Astrocyte (in vitro differentiated cells and primary cell): ENCODE data around the gene ARFRP1. TPM values are rescaled to one million over a fixed set of nuclear protein-coding genes. Genes with fewer than 3 reads are reported as not detected.

Experiments used
- DNase-seq: peaks from one replicate; pipeline ENCODE4 v3.0.0-alpha.2; 2010; ENCODE audit warnings: low read depth
- FAIRE-seq: peaks from 2 replicates; lab custom pipeline; 2011; peaks lifted over from hg19 to GRCh38; lab: Jason Lieb, UNC
- H2AFZ ChIP-seq: 2 replicates; pipeline ENCODE4 v1.6.0; 2012; ENCODE audit warnings: low read depth, low read length, inconsistent platforms
- H3K27ac ChIP-seq: 2 replicates; pipeline ENCODE4 v1.5.1; 2011; ENCODE audit warnings: low read depth, low read length, inconsistent platforms
- H3K27me3 ChIP-seq: 2 replicates; pipeline ENCODE4 v1.6.0; 2011; ENCODE audit warnings: low read length, inconsistent platforms; ENCODE audit not compliant: insufficient read depth
- H3K36me3 ChIP-seq: 2 replicates; pipeline ENCODE4 v1.5.1; 2011; ENCODE audit warnings: low read length, inconsistent platforms; ENCODE audit not compliant: insufficient read depth
- H3K4me1 ChIP-seq: 2 replicates; pipeline ENCODE4 v1.5.1; 2011; ENCODE audit warnings: low read length, inconsistent platforms; ENCODE audit not compliant: insufficient read depth
- H3K4me2 ChIP-seq: 2 replicates; pipeline ENCODE4 v1.6.0; 2012; ENCODE audit warnings: low read length, inconsistent platforms
- H3K4me3 ChIP-seq: 2 replicates; pipeline ENCODE4 v1.5.1; 2011; ENCODE audit warnings: low read depth, mild to moderate bottlenecking, low read length, inconsistent platforms; ENCODE audit not compliant: insufficient read depth
- H3K79me2 ChIP-seq: 2 replicates; pipeline ENCODE4 v1.6.0; 2012; ENCODE audit warnings: mild to moderate bottlenecking, low read length, inconsistent platforms; ENCODE audit not compliant: insufficient read depth
- H3K9ac ChIP-seq: 2 replicates; pipeline ENCODE4 v1.6.0; 2012; ENCODE audit warnings: mild to moderate bottlenecking, low read length, inconsistent platforms
- H3K9me3 ChIP-seq: 2 replicates; pipeline ENCODE4 v1.5.1; 2012; ENCODE audit warnings: low read depth, mild to moderate bottlenecking, low read length, inconsistent platforms; ENCODE audit not compliant: insufficient read depth
- H4K20me1 ChIP-seq: 2 replicates; pipeline ENCODE4 v1.6.0; 2012; ENCODE audit warnings: low read length, inconsistent platforms; ENCODE audit not compliant: insufficient read depth
- H3K27ac Mint-ChIP-seq: one replicate; pipeline ENCODE4 v1.8.0; 2021; ENCODE audit warnings: mild to moderate bottlenecking, mixed read lengths; ENCODE audit not compliant: unreplicated experiment
- H3K27me3 Mint-ChIP-seq: one replicate; pipeline ENCODE4 v1.8.0; 2021; ENCODE audit warnings: low read depth, mixed read lengths; ENCODE audit not compliant: unreplicated experiment
- H3K36me3 Mint-ChIP-seq: one replicate; pipeline ENCODE4 v1.8.0; 2021; ENCODE audit warnings: low read depth, mixed read lengths; ENCODE audit not compliant: unreplicated experiment
- H3K4me1 Mint-ChIP-seq: one replicate; pipeline ENCODE4 v1.8.0; 2021; ENCODE audit warnings: low read depth, mixed read lengths; ENCODE audit not compliant: unreplicated experiment
- H3K4me3 Mint-ChIP-seq: one replicate; pipeline ENCODE4 v1.8.0; 2021; ENCODE audit warnings: mild to moderate bottlenecking, moderate library complexity, mixed read lengths; ENCODE audit not compliant: unreplicated experiment
- H3K9me3 Mint-ChIP-seq: one replicate; pipeline ENCODE4 v1.8.0; 2021; ENCODE audit warnings: mild to moderate bottlenecking, mixed read lengths; ENCODE audit not compliant: unreplicated experiment
- CTCF ChIP-seq: IDR thresholded peaks from 2 replicates; pipeline ENCODE4 v1.5.1; 2011; ENCODE audit warnings: low read depth, mild to moderate bottlenecking, inconsistent platforms, low read length, moderate library complexity; ENCODE audit not compliant: insufficient read depth
- EZH2 ChIP-seq: IDR thresholded peaks from 2 replicates; pipeline ENCODE4 v1.6.1; 2012; ENCODE audit warnings: mild to moderate bottlenecking, low read length, inconsistent platforms; ENCODE audit not compliant: insufficient read depth
- total RNA-seq: library from RNA; stranded (reverse); gene quantifications from 2 replicates; pipeline ENCODE4 v1.2.1, GENCODE V29; 2021

The ARFRP1 gene
- total RNA-seq, 1 donor from 2014 or later: 32.5 TPM

- H3K4me3 Mint-ChIP-seq: peak overlapping the region; percentile 91
- H3K9me3 Mint-ChIP-seq: no peaks in the 10 kb centered on the region
- H3K4me3 ChIP-seq: peak overlapping the region; percentile 77
- H3K4me1 ChIP-seq: peaks cover 17% of the 10 kb centered on the region
- H3K36me3 Mint-ChIP-seq: peaks cover 12% of the 10 kb centered on the region
- H3K79me2 ChIP-seq: peaks cover 73% of the 10 kb centered on the region
- H3K27me3 ChIP-seq: no peaks in the 10 kb centered on the region
- H2AFZ ChIP-seq: no peak overlapping the region
- H3K9me3 ChIP-seq: no peaks in the 10 kb centered on the region
- H3K27ac ChIP-seq: peak overlapping the region; percentile 63
- DNase-seq: no peak
- peaks cover 41% of the 10 kb centered on the region for H4K20me1 ChIP-seq
- no peak for TF ChIP-seq CTCF
- no peak for TF ChIP-seq EZH2
- no peaks in the 10 kb centered on the region for H3K27me3 Mint-ChIP-seq
- peak overlapping the region; percentile 89 for H3K4me2 ChIP-seq
- no peak for FAIRE-seq
- peak overlapping the region; percentile 77 for H3K27ac Mint-ChIP-seq
- peak overlapping the region; percentile 79 for H3K9ac ChIP-seq
- H3K36me3 ChIP-seq: peaks cover 15% of the 10 kb centered on the region
- peaks cover 12% of the 10 kb centered on the region for H3K4me1 Mint-ChIP-seq
These were observed 1.6 kb downstream of the ARFRP1 start for GRCh38 chr20:63706027-63706695.

GRCh38 chr20:63705232-63706026 lies 2.3 kb downstream of the ARFRP1 start:
- H2AFZ ChIP-seq: no peak overlapping the region
- Mint-ChIP-seq H3K4me1 (peaks cover 10% of the 10 kb centered on the region), H3K27me3 (no peaks in the 10 kb centered on the region), H3K9me3 (no peaks in the 10 kb centered on the region), H3K4me3 (peak overlapping the region; percentile 64), H3K36me3 (peaks cover 12% of the 10 kb centered on the region), H3K27ac (peak overlapping the region; percentile 42)
- H3K27me3 ChIP-seq: no peaks in the 10 kb centered on the region
- peaks cover 66% of the 10 kb centered on the region for H3K79me2 ChIP-seq
- H3K4me1 ChIP-seq: peaks cover 17% of the 10 kb centered on the region
- FAIRE-seq (no peak), DNase-seq (no peak)
- H4K20me1 ChIP-seq: peaks cover 34% of the 10 kb centered on the region
- H3K36me3 ChIP-seq: peaks cover 14% of the 10 kb centered on the region
- H3K4me3 ChIP-seq: no peak overlapping the region
- H3K9me3 ChIP-seq: no peaks in the 10 kb centered on the region
- TF ChIP-seq EZH2 (no peak), CTCF (no peak)
- peak overlapping the region; percentile 79 for H3K9ac ChIP-seq
- peak overlapping the region; percentile 89 for H3K4me2 ChIP-seq
- no peak overlapping the region for H3K27ac ChIP-seq
